GM18498 (cell line): ENCODE measurements around the gene SLC36A1.
A peak's percentile ranks its signal among the peaks of the same experiment; 100 is the strongest.
"Not testable (repeated sequence)": the region's sequence is repeated elsewhere in the genome, so short reads cannot be mapped to it uniquely, and the experiment has no call there.

ENCODE experiments used
- ATAC-seq: cut with Tn5 transposase; IDR thresholded peaks from one replicate; pipeline ENCODE4 v1.9.1; 2021; ENCODE audit warnings: mild to moderate bottlenecking, moderate library complexity; ENCODE audit not compliant: unreplicated experiment

SLC36A1 gene

GRCh38 chr5:151483176-151483575 is 35.8 kb downstream of the SLC36A1 start:
- no peak for ATAC-seq

DNA sequence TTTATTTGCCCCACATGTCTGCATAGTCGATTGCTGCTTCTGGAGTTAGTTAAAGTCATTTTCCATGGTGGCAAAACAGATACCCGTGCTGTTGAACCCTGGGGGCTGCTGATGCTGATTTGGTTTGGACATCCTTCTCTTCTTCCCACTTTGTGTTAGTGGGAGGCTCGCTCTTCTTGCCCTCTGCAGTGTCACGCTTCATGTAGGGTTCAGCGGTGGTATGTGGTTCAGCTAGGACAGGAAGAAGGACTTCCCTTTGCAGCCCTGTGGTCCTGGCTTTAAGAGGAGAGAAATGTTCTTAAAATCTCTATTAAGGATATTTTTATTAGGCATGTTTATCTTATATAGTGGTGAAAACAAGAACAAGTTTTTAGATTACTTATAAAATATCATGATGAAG is 36.2 kb downstream of the SLC36A1 start:
- no peak for ATAC-seq

DNA sequence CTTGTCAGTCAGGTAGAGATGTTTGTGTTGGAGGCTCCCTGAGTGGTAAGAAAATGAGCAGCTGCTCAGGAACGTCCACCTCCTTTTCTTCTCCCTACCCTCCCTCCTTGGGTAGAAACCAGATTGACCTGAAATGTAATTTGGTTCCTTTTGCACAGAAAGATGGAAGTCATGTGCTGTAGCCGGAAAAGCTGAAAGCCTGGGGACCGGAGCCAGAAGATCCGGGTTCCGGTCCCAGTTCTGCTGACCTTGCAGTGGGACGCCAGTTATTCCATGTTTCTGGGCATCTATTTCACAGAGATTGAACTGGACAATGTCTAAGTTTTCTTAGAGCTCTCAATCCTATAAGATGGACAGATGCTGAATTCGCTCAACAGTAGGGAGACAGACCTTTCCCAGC is 40.1 kb downstream of the SLC36A1 start:
- no peak for ATAC-seq

DNA sequence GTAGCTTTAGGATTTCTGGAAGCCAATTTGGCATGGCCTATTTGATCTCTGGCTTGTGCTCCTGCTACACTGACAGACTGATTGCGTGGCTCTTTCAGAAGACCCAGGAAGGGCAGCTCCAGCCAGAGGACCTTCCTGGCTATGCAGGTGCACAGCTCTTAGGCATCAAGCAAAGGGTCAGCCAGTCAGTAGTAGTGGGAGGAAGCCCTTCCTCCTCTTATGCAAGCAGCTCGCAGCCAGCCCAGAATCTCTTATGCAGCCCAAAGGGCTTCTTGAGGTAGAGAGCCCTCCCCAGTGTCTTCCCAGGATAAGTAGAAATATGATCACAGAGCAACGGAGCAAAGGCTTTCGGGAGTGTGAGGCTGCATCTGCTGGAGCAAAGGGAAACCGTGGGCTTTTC is 43.2 kb downstream of the SLC36A1 start:
- no peak for ATAC-seq

- ATAC-seq = no peak
Measured at GRCh38 chr5:151491062-151491461, 43.7 kb downstream of the SLC36A1 start.

DNA sequence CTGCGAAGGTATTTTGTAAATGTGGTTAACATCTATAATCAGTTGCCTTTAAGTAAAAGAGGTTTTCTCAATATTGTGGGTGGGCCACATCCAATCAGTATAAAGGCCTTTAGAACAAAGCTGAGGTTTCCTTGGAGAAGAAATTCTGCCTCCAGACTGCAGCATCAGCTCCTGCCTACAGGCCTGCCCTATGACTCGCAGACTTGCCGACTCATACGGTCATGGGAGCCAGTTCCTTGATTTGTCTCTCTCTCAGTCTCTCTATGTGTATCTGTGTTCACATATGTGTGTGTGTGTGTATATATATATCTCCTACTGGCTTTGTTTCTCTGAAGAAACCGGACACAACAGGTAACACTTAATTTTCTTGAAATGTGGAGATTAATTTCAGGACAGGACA is 45.3 kb downstream of the SLC36A1 start:
- no peak for ATAC-seq

DNA sequence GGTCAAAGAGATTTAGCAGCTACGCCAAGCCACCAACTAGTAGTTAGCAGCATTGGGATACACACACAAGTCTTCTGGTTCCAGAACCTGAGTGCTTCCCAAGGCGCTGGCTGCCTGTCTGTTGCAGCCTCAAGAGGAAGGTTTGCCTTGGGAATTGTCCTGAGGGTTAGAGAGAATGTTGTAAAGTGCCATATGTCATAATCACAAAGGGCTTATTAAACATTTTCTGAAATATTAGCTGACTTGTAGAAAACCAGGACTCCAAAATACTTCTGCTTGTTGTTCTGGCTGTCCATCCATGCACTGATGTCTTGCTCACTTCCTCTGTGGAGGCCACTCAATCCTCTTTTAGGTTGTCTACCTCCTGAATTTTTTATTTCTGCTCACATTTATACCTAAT is 46.3 kb downstream of the SLC36A1 start:
- ATAC-seq = no peak

- ATAC-seq = no peak
Measured at GRCh38 chr5:151495320-151495719, 47.9 kb downstream of the SLC36A1 start.

GRCh38 chr5:151496041-151496484 is 48.7 kb downstream of the SLC36A1 start:
- ATAC-seq = no peak

DNA sequence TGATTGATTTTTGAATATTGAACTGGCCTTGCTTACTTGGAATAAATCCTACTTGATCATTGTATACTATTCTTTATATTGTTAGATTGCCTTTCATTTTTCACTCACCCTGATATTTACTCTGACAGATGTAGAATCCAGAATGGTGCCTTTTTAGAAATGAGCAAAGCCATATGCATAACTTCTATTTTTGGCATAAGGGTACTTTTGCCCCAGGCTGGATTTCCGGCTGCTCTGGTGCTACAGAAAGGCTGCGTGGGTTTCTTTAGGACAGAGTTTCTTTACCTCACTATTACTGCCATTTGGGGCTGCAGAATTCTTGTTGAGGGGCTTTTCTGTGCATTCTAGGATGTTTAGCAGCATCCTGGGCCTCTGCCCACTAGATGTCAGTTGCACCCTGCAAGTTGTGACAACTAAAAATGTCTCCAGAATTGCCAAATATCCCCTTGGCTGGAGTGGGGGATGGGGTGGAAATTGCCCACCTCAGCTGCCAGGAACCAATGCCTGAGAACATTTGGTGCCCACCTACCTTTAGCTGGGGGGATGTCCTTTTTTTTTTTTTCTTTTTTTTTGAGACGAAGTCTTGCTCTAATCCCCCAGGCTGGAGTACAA is 50.1 kb downstream of the SLC36A1 start:
- ATAC-seq = no peak

DNA sequence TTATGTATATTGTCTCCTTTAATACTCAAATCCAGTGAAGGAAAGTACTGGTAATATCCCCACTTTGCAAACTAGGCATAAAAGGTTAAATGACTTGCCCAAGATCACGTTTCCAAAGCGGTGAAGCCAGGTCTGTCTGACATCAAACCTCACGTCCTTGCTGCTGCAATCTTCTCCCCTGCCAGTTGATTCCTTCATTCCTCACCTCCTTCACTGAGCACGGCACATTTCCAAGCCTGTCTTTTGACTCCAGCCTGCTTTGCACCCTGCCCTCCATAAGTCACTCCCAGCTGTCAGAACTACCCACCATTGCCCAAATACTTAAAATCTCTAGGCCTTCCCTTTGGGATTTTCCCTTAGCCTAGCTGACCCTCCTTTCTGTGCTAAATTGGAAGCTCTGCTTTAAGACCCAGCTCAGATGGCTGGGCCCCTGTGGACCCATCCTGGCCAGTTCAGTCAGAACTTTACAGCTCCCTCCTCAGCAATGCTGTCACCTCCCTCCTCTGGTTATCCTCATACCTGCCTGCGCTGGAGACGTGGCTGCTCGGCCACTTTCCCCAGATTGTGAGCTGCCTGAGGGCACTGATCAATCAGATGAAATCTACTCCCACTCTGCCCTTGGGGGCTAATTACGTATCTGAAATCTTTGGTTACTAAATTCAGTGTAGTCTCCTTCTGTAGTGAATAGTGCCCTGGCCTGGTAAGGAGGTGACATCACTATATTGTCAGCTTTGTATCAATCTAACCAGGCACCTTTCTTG is 51.2 kb downstream of the SLC36A1 start:
- no peak for ATAC-seq

DNA sequence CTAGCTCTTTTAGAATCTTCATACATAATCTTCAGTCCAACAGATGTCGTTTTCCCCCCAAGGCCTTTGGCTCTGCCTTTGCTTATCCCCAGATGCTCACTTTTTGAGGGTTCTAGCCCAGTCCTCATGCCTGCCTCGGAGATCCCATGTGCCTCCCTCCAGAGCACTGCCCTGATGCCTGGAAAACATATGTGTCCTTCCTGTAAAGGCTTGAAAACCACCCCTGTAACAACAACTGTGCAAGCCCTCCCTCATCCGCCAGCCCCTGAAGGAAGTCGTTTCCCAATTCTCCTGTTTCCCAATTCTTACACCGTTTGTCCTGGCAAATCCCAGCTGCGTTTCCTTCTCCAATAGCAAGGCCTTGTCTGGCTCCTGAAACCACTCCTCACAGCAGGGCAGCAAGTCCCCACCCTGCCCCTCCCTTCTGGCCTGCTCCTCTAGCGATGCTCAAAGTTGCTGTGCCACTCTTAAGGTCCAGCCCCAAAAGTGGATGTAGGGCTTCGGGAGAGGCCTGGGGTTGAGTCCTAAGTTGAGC is 52.2 kb downstream of the SLC36A1 start:
- ATAC-seq = no peak

- ATAC-seq = no peak
Measured at GRCh38 chr5:151504006-151504405, 56.6 kb downstream of the SLC36A1 start.

DNA sequence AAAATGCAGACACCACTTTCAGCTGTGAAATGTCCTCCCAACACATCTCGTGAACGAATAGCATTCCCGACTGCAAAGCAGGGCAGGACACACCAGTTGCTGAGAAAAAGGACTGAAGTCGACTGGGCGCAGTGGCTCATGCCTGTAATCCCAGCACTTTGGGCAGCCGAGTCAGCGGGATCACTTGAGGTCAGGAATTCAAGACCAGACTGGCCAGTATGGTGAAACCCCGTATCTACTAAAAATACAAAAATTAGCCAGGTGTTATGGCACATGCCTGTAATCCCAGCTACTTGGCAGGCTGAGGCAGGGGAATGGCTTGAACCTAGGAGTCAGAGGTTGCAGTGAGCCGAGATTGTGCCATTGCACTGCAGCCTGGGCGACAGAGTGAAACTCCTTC is 60.9 kb downstream of the SLC36A1 start:
- ATAC-seq = not testable (repeated sequence)

DNA sequence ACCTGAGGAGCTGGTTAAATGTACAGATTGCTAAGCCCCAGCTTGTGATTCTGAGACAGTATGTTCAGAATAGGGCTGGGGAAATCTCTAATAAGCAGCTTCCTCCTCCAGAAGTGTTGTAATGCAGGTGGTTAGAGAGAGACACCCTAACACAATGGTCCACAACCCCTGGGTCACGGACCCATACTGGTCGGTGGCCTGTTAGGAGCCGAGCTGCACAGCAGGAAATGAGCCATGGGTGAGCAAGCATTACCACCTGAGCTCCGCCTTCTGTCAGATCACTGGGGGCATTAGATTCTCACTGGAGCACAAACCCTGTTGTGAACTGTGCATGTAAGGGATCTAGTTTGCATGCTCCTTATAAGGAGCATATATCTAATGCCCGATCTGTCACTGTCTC is 61.8 kb downstream of the SLC36A1 start:
- no peak for ATAC-seq

DNA sequence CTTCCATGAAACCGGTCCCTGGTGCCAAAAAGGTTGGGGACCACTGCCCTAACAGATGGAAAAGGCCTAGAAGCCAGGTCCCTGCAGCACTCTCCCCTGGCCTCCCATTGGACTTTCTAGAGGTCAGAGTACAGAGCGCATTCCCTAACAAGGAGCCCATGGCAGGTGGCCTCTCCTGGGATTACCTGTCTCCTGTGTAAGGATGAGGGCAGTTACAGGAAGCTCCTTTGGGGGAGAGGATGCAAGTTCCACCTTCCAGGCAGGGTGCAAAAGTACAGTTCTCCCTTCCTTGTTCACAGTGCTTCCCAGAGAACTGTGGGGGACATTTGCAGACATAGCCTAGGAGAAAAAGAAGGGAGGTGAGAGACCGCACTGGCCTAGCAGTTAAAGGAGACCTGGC is 62.4 kb downstream of the SLC36A1 start:
- no peak for ATAC-seq

DNA sequence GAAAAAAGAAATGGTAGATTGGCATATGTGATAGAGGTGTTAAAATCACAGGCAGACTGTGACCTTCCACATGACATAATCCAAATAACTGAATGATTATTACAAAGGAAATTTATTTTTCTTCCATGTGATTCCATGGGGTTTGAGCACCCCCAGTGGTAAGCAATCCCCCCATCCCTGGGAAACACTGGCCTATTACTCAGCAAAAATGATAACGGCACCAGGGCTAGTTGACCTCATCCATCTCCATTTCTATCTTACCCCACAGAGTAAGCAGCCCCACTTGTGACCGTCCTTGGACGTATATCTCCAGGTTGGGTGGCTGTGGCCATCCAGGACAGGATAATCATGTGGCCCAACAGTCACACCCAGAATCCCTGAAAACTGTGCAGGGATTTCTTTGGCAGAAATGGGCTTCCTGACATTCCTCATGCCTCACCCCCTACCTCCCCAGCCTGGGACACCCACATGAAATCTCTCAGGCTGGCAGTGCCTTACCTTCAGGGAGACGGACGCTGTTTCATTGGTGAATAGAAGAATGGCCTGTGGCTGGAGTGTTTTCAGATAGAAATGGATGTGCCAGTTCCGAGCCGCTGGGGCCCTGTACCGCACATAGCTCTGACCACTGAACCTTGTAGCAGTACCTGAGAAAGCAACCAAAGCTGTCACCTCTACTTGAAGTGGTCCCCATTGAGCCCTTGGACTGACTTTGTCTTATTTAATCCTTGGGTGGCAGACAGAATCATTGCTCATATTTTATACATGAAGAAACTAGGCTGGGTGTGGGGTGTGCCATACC is 69.9 kb downstream of the SLC36A1 start:
- no peak for ATAC-seq

GRCh38 chr5:151520294-151520693 is 72.9 kb downstream of the SLC36A1 start:
- no peak for ATAC-seq

DNA sequence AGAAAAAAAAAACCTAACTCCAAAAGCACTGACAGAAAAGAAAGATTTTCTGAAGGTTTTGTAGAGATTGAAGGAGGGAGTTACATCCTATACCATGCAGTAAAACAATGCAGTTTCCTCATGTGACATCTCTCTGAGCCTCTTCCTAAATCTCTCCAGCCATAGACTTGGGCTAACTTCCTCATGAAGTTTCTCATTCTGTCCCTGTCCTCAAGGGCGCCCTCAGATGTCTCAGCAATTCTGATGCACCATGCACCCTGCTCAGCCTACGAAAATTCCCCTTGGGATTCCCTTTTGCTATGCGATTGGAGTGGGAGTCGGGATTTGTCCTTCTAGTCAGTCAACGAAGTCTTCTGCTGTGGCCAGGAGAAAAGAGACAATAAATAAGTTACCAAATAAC is 74.8 kb downstream of the SLC36A1 start:
- ATAC-seq = no peak

GRCh38 chr5:151523335-151523734 is 75.9 kb downstream of the SLC36A1 start:
- ATAC-seq = peak; percentile 89

- no peak for ATAC-seq
Measured at GRCh38 chr5:151528153-151528552, 80.8 kb downstream of the SLC36A1 start.

GRCh38 chr5:151528996-151529395 is 81.6 kb downstream of the SLC36A1 start:
- ATAC-seq = no peak
